ENCODE data around the gene SUSD6. TPM values are rescaled to one million over a fixed set of nuclear protein-coding genes. Genes with fewer than 3 reads are reported as not detected.
A peak's percentile ranks its signal among the peaks of the same experiment; 100 is the strongest.

The SUSD6 gene, protein sequence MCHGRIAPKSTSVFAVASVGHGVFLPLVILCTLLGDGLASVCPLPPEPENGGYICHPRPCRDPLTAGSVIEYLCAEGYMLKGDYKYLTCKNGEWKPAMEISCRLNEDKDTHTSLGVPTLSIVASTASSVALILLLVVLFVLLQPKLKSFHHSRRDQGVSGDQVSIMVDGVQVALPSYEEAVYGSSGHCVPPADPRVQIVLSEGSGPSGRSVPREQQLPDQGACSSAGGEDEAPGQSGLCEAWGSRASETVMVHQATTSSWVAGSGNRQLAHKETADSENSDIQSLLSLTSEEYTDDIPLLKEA
- 24.1 TPM for polyA plus RNA-seq (2012; ENCODE audit: low read depth, missing spikeins)

DNA sequence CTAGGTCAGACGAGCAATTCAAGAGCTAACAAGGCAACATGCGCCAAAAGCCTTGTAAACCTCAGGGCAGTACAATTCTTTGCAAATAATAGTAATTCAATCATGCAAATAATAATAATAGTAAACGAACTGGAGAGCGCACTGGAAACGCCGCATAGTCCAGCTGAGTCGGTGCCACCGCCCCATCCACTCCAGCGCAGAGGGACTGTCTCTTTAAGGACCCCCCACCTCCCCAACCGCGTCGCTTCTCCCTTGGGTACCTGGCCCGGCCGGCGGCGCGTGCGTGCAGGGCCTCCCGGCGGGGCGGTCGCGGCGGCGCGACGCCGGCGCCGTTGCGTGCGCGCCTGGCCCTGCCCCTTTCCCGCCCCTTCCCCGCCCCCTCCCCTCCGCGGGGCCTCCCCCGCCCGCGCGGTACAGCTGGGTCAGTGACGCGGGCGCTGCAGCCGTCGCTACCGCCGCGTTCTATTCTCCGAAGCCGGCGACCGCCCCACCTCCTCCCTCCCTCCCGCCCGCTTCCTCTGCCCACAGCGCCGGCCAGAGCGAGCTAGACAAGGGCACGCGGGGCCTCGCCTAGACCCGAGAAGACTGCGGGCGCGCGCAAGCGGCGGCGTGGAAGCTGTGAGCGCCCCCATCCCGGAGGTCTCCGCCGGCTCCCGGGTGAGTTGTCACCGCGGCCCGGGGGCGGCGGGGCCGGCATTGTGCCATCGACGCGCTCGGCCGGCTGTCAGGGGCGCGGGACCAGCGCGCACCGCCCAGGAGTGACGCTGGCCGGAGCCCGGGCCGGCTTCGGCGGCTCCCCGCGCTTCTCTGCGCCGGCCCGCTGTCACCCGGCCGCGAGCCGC, at the start of gene SUSD6:
Gene SUSD6, plus strand, starts transcription at position 425 of the 842 bp plus-strand sequence. CDS start 46,997 bp downstream, outside the sequence.
- DNase-seq (ENCODE audit: insufficient read length, low spot score) (peak; percentile 76), FAIRE-seq (peak; percentile 88)
- TF ChIP-seq POLR2A (IDR thresholded peaks at IDR 0.05; ENCODE audit: low read depth, low read length) = peak; percentile 39; the same call in 1 of the 2 replicates
- TF ChIP-seq PAX5 (IDR thresholded peaks at IDR 0.05; ENCODE audit: insufficient read depth, low read length, severe bottlenecking) = no peak
- no peak for TF ChIP-seq POLR2AphosphoS5 (IDR thresholded peaks at IDR 0.05; ENCODE audit: low read depth, low read length)
- no peak for TF ChIP-seq TAF1 (IDR thresholded peaks at IDR 0.05; ENCODE audit: low read depth, low read length)

- no peak for TF ChIP-seq POLR2AphosphoS5 (IDR thresholded peaks at IDR 0.05; ENCODE audit: low read depth, low read length)
- TF ChIP-seq PAX5 (IDR thresholded peaks at IDR 0.05; ENCODE audit: insufficient read depth, low read length, severe bottlenecking) = no peak
- FAIRE-seq = no peak
- DNase-seq (ENCODE audit: insufficient read length, low spot score) = no peak
Observed at GRCh38 chr14:69561893-69562292, 49.5 kb upstream of the SUSD6 start.

DNA sequence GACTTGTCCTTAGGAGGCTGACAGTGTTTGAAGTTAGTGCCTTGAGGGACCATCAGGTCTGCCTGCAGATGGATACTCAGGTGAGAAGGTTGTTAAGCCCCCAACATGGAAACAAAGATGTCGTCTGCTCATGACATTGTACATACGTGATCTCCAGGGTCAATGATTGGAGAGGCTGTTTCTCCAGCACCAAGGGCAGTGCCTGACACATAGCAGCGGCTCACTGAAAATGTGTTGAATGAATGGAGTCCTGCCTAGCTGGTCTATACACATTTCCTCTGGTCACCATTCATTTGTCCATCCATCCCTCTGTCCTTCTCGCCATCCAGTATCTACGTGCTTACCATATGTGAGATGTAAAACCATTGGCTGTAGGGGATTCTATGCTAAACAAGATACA, 43.8 kb upstream of the SUSD6 start:
- DNase-seq (ENCODE audit: insufficient read length, low spot score) = no peak
- TF ChIP-seq POU2F2 (IDR thresholded peaks at IDR 0.05; ENCODE audit: low read depth, low read length) (no peak), TAF1 (IDR thresholded peaks at IDR 0.05; ENCODE audit: low read depth, low read length) (no peak)
- FAIRE-seq = no peak

- no peak for TF ChIP-seq POLR2A (IDR thresholded peaks at IDR 0.05; ENCODE audit: low read depth, low read length)
- TF ChIP-seq POLR2AphosphoS5 (IDR thresholded peaks at IDR 0.05; ENCODE audit: low read depth, low read length) = no peak
- TF ChIP-seq TAF1 (IDR thresholded peaks at IDR 0.05; ENCODE audit: low read depth, low read length) = no peak
- no peak for TF ChIP-seq SPI1 (IDR thresholded peaks at IDR 0.05; ENCODE audit: low read depth, low read length)
- TF ChIP-seq POU2F2 (IDR thresholded peaks at IDR 0.05; ENCODE audit: low read depth, low read length) = no peak
- TF ChIP-seq PAX5 (IDR thresholded peaks at IDR 0.05; ENCODE audit: insufficient read depth, low read length, severe bottlenecking) = no peak
- DNase-seq (ENCODE audit: insufficient read length, low spot score) = no peak
- no peak for FAIRE-seq
Observed at GRCh38 chr14:69569859-69570258, 41.5 kb upstream of the SUSD6 start.

DNA sequence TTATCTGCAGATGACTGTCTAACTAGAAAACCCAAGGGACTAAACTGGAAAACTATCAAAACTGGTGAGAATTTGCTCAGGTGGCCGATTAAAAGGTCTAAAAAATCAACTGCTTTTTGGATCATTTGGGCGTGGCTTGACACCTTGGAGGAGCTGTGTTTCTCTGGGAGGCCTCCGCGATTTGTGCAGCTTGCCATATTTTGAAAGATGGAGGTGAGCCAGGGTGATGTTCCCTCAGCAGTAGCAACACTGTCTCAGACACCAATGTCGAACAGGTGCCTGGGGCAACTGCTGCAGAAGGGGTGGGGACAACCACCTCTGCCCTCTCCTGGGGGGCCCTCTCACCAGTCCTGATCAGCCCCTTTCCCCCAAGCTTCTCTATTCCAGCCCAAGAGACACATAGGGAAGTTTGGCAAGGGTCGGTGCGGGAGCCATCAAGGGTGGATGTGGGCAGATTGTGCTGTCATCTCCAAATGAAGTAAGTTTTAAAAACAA, 40.5 kb upstream of the SUSD6 start:
- no peak for FAIRE-seq

DNA sequence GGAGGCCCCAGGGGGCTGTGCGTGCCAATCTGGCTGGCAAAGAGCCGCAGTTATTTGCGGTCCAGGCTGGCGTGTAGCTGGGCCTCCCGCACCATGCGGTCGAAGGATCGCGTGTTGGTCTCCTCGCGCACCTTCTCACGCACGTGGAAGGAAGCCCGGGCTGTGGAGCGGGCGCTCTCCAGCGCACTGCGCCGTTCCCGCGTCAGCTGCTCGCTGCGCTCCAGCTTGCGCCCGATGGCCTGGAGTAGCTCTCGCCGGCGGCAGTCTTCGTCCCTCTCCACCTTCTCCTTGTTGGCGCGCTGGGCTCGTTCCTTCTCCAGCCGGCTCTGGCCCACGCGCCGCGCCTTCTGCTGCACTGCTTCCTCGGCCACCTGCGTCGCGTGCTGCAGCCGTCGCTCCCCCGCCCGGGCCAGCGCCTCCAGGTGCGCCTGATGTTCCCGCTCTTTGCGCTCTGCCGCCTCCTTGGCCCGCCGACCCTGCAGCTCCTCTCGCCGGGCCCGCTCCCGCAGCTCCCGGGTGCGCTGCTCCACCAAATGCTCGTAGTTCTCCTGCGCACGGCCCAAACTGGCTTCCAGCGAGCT, 39.9 kb upstream of the SUSD6 start:
- TF ChIP-seq TAF1 (IDR thresholded peaks at IDR 0.05; ENCODE audit: low read depth, low read length) = no peak
- no peak for TF ChIP-seq POLR2A (IDR thresholded peaks at IDR 0.05; ENCODE audit: low read depth, low read length)
- TF ChIP-seq PAX5 (IDR thresholded peaks at IDR 0.05; ENCODE audit: insufficient read depth, low read length, severe bottlenecking) = no peak
- TF ChIP-seq SPI1 (IDR thresholded peaks at IDR 0.05; ENCODE audit: low read depth, low read length) = no peak
- TF ChIP-seq POU2F2 (IDR thresholded peaks at IDR 0.05; ENCODE audit: low read depth, low read length) = no peak
- TF ChIP-seq POLR2AphosphoS5 (IDR thresholded peaks at IDR 0.05; ENCODE audit: low read depth, low read length) = no peak
- no peak for FAIRE-seq
- no peak for DNase-seq (ENCODE audit: insufficient read length, low spot score)

More for the DNA sequence above, 40.5 kb upstream of the SUSD6 start:
- no peak for DNase-seq (ENCODE audit: insufficient read length, low spot score)
- TF ChIP-seq PAX5 (IDR thresholded peaks at IDR 0.05; ENCODE audit: insufficient read depth, low read length, severe bottlenecking) (no peak), POLR2AphosphoS5 (IDR thresholded peaks at IDR 0.05; ENCODE audit: low read depth, low read length) (no peak), TAF1 (IDR thresholded peaks at IDR 0.05; ENCODE audit: low read depth, low read length) (no peak), POLR2A (IDR thresholded peaks at IDR 0.05; ENCODE audit: low read depth, low read length) (no peak), POU2F2 (IDR thresholded peaks at IDR 0.05; ENCODE audit: low read depth, low read length) (no peak), SPI1 (IDR thresholded peaks at IDR 0.05; ENCODE audit: low read depth, low read length) (no peak)

GRCh38 chr14:69572030-69572840, 39.2 kb upstream of the SUSD6 start:
- no peak for TF ChIP-seq POLR2A (IDR thresholded peaks at IDR 0.05; ENCODE audit: low read depth, low read length)
- no peak for TF ChIP-seq SPI1 (IDR thresholded peaks at IDR 0.05; ENCODE audit: low read depth, low read length)
- no peak for TF ChIP-seq POLR2AphosphoS5 (IDR thresholded peaks at IDR 0.05; ENCODE audit: low read depth, low read length)
- TF ChIP-seq PAX5 (IDR thresholded peaks at IDR 0.05; ENCODE audit: insufficient read depth, low read length, severe bottlenecking) = no peak
- TF ChIP-seq TAF1 (IDR thresholded peaks at IDR 0.05; ENCODE audit: low read depth, low read length) = no peak
- no peak for TF ChIP-seq POU2F2 (IDR thresholded peaks at IDR 0.05; ENCODE audit: low read depth, low read length)
- peak; percentile 37 for DNase-seq (ENCODE audit: insufficient read length, low spot score)
- no peak for FAIRE-seq

GRCh38 chr14:69572841-69573135, 38.6 kb upstream of the SUSD6 start:
- FAIRE-seq (no peak), DNase-seq (ENCODE audit: insufficient read length, low spot score) (no peak)
- TF ChIP-seq POLR2A (IDR thresholded peaks at IDR 0.05; ENCODE audit: low read depth, low read length) = no peak
- TF ChIP-seq TAF1 (IDR thresholded peaks at IDR 0.05; ENCODE audit: low read depth, low read length) = no peak
- no peak for TF ChIP-seq POLR2AphosphoS5 (IDR thresholded peaks at IDR 0.05; ENCODE audit: low read depth, low read length)
- no peak for TF ChIP-seq PAX5 (IDR thresholded peaks at IDR 0.05; ENCODE audit: insufficient read depth, low read length, severe bottlenecking)
- no peak for TF ChIP-seq POU2F2 (IDR thresholded peaks at IDR 0.05; ENCODE audit: low read depth, low read length)
- no peak for TF ChIP-seq SPI1 (IDR thresholded peaks at IDR 0.05; ENCODE audit: low read depth, low read length)

Data from GM12891 (cell line).